ENCODE results near the gene PCNX4.

Gene PCNX4

DNA sequence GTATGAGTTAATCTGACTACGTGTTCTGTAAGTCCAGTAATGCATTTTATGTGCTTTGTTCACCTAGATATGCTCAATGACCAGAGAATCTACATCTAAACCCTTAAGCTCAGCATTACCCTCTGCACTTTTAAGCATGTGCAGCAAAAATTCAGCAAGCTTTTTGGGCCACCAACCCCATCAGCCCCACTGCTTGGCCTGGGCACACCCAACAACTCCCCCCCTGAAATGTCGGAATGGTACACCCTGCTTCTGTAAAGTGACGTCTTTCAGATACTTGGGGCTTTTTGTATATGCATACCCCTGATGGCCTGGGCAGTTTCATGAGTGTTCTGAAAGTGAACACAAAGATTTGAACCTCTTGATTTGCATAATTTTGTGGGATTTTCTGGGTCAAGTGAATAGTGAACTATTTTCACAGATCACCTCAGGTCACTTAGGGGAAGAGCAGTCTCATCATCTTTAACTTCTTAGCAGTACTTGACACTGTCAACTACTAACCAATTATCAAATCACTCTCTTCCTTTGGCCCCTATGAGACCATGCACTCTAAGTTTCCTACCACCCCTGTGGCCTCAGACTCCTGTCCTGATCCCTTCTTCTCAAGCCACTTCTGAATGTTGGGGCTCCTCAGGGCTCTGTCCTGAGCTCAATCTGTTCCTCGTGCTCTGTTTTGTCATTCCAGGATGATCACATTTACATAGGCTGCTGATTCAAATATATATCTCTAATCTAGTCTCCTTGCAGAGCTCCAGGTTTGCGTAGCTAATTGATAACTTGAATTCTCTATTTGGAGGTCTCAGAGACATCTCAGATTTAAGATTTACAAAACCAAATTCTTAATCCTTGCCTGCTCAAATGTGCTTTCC, 121.0 kb downstream of the PCNX4 start:
- no peak for DNase-seq

DNA sequence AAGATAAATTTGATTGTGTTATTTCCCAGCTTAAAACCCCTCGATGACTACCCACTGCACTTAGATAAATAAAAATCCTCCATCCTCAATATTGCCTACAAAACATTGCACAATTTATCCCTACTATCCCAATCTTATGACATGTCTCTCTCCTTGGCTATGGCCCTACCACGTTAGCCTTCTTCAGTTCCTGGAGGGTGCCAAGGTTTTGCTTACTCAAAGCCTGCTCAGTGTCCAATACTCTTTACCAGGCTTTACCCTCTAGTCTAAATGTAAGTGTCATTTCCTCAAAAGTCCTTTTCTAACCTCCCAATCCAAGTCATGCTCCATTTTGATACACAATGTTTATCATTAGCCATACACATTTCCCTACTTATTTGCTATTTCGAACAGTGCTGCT, 122.3 kb downstream of the PCNX4 start:
- no peak for DNase-seq

DNA sequence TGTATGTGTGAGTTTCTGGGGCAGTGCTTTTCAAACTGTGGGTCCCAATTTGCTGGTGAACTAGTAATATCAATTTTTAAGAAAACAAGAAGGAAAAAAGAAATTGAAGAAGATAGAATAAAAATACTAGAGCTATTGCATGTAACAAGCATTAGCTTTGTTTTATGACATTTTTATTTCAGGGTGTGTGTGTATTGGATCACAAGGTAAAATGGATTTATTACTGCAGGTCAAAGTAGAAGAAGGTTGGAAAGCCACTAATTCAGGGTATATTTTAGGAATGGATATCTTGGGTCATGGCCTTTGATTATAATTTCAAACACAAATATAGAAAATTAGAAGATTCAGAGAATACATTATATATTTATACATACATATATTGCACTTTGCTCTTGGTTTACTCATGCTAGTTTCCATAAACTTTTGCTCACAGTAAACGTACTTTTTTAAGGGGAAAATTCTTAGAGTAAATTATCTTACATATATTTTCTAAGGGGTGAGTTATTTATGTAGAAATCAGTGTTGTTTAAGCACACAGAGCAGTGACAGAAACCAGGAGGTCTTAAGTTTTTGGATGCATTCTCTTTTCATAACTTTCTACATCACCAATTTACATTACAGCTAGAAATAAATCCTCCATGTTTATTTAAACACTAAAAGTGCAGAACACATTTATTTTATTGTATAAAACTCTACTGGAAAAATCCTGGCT, 122.8 kb downstream of the PCNX4 start:
- DNase-seq: no peak

DNA sequence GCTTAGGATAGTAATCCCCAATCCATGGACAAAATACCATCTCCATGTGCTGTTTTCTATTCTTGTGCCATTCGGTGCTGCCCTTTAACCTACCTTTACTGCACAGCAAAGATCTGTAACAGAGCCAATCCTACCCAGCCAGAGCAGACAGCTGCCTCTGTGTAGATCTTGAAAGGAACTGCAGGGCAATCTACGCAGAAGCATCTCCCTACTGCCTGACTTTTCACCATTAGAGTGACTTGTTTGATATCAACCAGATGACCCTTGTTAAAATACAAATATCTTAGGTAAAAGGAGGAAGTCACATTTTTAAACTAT, 123.4 kb downstream of the PCNX4 start:
- DNase-seq: no peak

DNA sequence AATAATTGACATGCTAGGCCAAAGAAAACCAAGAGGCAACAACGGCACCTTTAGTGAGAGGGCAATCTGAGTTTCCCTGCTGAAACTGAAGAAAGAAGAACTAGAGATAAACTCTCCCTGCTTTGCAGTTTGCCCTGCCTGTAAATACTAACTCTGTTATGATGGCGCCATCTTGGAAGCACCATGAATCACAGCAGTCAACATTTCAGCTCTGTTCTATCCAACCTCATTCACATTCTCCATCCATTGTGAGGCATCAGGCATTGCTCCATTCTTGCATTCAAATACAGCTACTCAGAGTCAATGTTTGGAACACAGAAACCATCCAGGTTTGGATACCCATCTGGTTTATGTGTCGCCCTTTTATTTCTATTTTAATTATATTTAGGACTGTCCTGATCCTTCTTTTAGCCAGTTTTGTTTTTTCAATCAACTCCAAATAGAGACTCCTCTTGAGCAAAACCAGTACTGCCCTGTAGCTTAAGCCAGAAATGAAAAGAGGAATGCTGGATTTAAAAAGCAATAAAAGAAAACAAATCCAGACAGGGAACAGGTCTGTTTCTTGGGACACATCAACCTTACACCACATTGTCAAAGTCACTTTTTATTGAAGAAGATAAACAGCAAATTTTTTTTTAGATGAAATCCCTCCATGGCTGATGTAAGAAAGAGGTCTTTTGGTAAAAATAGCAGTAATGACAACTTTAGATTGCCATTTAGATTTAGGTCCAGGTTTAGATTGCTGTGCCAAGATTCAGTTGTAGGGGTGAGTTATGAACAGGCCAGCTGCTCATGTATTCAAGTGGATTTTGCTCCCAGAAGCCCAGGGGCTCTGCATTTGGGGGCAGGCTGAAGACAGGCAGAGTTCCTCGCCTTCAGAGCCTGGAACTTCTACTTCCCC, 124.0 kb downstream of the PCNX4 start:
- DNase-seq: no peak

DNA sequence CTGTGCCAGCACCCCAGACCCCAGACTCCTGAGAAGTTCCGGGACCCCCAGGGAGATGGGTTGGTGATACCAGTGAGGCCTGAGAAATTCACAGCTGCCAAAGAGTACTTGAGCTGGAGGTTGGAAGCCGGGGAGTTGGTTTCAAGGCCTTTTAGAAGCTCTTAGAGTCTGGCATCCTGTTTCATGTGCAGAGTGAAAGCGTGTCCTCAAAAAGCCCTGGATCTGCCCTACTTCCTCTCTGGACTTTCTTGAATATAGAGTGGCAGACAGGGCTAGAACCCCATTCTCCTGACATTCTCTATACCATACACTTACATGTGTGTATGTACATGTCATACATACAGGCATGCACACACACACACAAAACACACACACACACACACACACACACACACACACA, 126.0 kb downstream of the PCNX4 start:
- no peak for DNase-seq

Data from activated gamma-delta T cell treated with Interleukin-2 at 50 U/mL for 16 hours (primary cell).